Measurements from ENCODE around the gene WNT3A.
A peak's percentile ranks its signal among the peaks of the same experiment; 100 is the strongest.
"Not testable (repeated sequence)": the region's sequence is repeated elsewhere in the genome, so short reads cannot be mapped to it uniquely, and the experiment has no call there.

The WNT3A gene

GRCh38 chr1:228013131-228013934 is 6.5 kb downstream of the WNT3A start:
- no peak for DNase-seq

GRCh38 chr1:228013935-228014930 is 7.4 kb downstream of the WNT3A start:
- no peak for DNase-seq

- DNase-seq: peak in 1 of 5 experiments; percentile 5
These were observed 8.7 kb downstream of the WNT3A start for GRCh38 chr1:228015276-228016180.

- DNase-seq: peak in 1 of 5 experiments; percentile 1
These were observed 9.3 kb downstream of the WNT3A start for GRCh38 chr1:228016181-228016510.

GRCh38 chr1:228016653-228017355 is 10.0 kb downstream of the WNT3A start:
- no peak for DNase-seq

GRCh38 chr1:228017356-228018124 is 10.7 kb downstream of the WNT3A start:
- DNase-seq: no peak

GRCh38 chr1:228018125-228018398 is 11.3 kb downstream of the WNT3A start:
- DNase-seq: no peak

- DNase-seq: no peak
These were observed 12.3 kb downstream of the WNT3A start for GRCh38 chr1:228018961-228019721.

- not testable (repeated sequence) for DNase-seq
These were observed 12.9 kb downstream of the WNT3A start for GRCh38 chr1:228019722-228020083.

GRCh38 chr1:228020686-228021354 is 14.0 kb downstream of the WNT3A start:
- peak in 1 of 5 experiments; percentile 7 for DNase-seq

GRCh38 chr1:228021355-228022030 is 14.7 kb downstream of the WNT3A start:
- DNase-seq: peak in 1 of 5 experiments; percentile 4

GRCh38 chr1:228022571-228023293 is 15.9 kb downstream of the WNT3A start:
- peak in 1 of 5 experiments; percentile 6 for DNase-seq

- no peak for DNase-seq
These were observed 16.5 kb downstream of the WNT3A start for GRCh38 chr1:228023294-228023639.

GRCh38 chr1:228029281-228029680 is 22.5 kb downstream of the WNT3A start:
- no peak for DNase-seq

- DNase-seq: no peak
These were observed 23.8 kb downstream of the WNT3A start for GRCh38 chr1:228030451-228031201.

GRCh38 chr1:228031276-228031995 is 24.6 kb downstream of the WNT3A start:
- DNase-seq: no peak

GRCh38 chr1:228032041-228032440 is 25.2 kb downstream of the WNT3A start:
- no peak for DNase-seq

All from T-helper 2 cell (primary cell).